Pulmonary artery endothelial cell (primary cell): ENCODE data around the gene ERVW-1. TPM values are rescaled to one million over a fixed set of nuclear protein-coding genes. Genes with fewer than 3 reads are reported as not detected.

Experiments used
- DNase-seq: peaks from one replicate; pipeline ENCODE4 v3.0.0-alpha.2; 2011; ENCODE audit warnings: low read depth, low spot score
- total RNA-seq: library from RNA; depleted of rRNA; stranded (reverse); fragments of >200 nt; gene quantifications from 2 replicates; pipeline ENCODE4 v1.2.3, GENCODE V29; 2014

The ERVW-1 gene
- total RNA-seq, 1 donor from 2014 or later: not detected

DNA sequence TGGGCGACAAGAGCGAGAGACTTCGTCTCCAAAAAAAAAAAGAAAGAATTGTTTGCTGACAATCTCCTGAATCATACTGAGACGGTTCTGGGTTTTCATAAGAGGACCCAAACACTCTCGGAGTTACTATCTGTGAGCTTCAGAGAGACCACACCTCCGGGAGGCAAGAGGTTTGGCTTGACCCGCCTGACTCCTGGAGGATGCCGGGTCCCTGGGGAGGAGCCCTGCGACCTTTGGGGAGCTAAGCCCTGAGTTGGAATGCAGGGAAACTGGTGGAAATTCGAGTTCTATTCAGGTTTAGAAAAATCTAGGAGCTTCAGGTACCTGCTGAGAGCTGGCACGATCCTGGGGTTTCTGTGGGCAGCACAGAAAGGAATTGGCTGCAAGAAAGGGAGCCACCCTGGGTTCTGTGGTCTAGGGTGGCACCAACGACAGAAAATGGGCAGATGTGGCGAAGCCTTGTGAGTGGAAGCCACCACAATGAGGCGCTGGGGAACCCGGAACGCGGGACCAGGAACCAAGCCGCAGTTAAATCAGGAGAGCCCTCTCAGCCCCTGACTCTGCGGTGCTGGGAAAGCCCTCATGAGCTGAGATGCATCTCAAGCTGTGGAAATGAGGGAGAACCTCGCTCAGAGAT is 52.3 kb downstream of the ERVW-1 start:
- DNase-seq: no peak

DNA sequence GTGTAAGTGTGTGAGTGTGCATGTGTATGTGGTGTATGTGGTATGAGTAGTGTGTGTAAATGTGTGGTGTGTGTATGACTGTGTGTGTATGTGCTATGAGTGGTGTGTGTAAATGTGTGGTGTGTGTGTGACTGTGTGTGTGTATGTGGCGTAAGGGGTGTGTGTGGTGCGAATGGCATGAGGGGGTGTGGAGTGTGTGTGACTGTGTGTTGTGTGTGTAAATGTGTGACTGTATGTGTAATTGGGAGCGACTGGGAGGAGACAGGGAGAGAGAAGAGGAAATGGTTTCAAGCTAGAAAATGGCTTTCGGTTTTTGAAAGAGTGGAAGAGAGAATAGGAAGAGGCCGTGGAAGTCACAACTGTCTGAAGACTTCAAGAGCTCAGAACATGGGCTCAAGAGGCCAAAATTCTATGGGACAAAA is 54.0 kb downstream of the ERVW-1 start:
- no peak for DNase-seq

DNA sequence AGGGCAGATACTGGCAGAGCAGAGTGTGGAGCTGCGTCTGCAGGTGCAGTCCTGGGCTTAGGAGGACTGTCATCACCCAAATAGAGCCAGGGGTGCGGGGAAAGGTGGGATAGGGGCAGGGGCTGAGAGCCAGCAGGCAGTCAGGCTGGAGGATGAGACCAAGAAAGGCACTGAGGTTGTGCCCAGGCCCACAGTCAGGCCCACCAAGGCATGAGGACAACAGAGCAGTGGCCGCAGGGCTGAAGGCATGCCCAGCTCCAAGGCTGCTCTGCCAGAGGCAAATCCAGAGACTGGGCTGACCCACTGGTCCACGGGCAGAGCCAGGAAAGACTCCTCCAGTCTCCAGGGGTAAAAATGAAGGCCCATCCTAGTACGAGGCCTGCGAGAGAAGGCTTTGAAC is 54.8 kb downstream of the ERVW-1 start:
- no peak for DNase-seq

DNA sequence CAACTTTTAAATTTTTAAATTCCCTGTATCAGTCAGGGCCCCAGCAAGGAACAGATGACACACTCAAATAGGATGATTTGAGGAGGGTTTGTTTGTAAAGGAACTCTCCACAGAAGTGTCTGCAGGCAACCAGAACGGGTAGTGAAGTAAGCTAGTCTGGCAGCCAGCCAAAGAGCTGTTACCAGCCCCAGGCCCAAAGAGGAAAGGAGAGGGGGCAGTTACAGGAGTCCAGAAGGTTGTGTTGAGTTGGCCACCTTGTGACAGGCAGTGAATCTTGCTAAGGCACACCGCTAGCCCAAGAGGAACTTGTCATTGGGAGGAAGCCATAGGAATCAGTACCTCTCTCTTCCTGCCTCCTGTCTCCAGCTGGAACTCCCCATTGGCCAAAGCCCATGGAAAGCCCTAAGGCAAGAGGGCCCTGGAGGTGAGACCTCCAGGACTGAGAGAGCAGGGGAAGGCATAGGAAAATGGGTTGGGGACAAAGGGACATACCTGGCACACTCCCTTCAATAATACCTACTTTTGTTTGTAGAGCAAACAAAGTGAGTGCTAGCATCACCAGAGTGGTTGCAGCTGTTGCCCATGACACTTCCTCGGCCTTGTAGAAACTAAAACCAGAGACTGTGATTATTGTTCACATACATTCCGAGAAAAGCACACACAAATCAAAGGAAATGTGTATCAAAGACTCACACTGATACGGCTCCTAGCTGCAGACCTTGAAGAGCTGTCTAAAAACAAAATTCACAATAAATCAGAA is 55.9 kb downstream of the ERVW-1 start:
- no peak for DNase-seq

Other genes with a start within 250 kb of the ERVW-1 start
- gene KRIT1, start 232.0 kb downstream of the ERVW-1 start, total RNA-seq: 40.5 and 44.0 TPM in 2 replicates
- gene ANKIB1, start 232.0 kb downstream of the ERVW-1 start, total RNA-seq: 33.2 and 43.4 TPM in 2 replicates
- gene GATAD1, start 30.5 kb downstream of the ERVW-1 start, total RNA-seq: 16.0 and 17.7 TPM in 2 replicates
- gene PEX1, start 50.6 kb upstream of the ERVW-1 start, total RNA-seq: 9.4 and 12.8 TPM in 2 replicates
- 8.4 and 13.1 TPM in 2 replicates for gene RBM48, start 50.8 kb upstream of the ERVW-1 start, total RNA-seq
- 11.3 and 31.9 TPM in 2 replicates for gene FAM133B, start 112.4 kb upstream of the ERVW-1 start, total RNA-seq